Type B pancreatic cell (in vitro differentiated cells): ENCODE data around the gene CDKAL1. TPM values are rescaled to one million over a fixed set of nuclear protein-coding genes. Genes with fewer than 3 reads are reported as not detected.

Source experiments
- DNase-seq: peaks from one replicate; pipeline ENCODE4 v3.0.0; 2021; ENCODE audit warnings: mixed read lengths; ENCODE audit not compliant: unreplicated experiment; ENCODE audit errors: extremely low spot score
- H3K27ac Mint-ChIP-seq: 2 replicates; pipeline ENCODE4 v1.8.0; 2021; ENCODE audit warnings: mild to moderate bottlenecking, mixed read lengths
- H3K27me3 Mint-ChIP-seq: 2 replicates; pipeline ENCODE4 v1.8.0; 2021; ENCODE audit warnings: mixed read lengths
- H3K36me3 Mint-ChIP-seq: 2 replicates; pipeline ENCODE4 v1.8.0; 2021; ENCODE audit warnings: mixed read lengths
- H3K4me1 Mint-ChIP-seq: one replicate; pipeline ENCODE4 v1.8.0; 2021; ENCODE audit warnings: mixed read lengths; ENCODE audit not compliant: unreplicated experiment
- H3K4me3 Mint-ChIP-seq: 2 replicates; pipeline ENCODE4 v1.8.0; 2021; ENCODE audit warnings: mild to moderate bottlenecking, mixed read lengths
- H3K9me3 Mint-ChIP-seq: 2 replicates; pipeline ENCODE4 v1.8.0; 2021; ENCODE audit warnings: mixed read lengths
- total RNA-seq: library from RNA; stranded (reverse); gene quantifications from 2 replicates; pipeline ENCODE4 v1.2.1, GENCODE V29; 2021; ENCODE audit warnings: low replicate concordance
- TF ChIP-seq, protein P1 (sequence below): fragments of 200-600 bp; sonication (generic); conservative IDR thresholded peaks from 2 replicates; pipeline ENCODE4 v1.5.0; 2021; ENCODE audit warnings: antibody characterized with exemption, mild to moderate bottlenecking

CDKAL1 gene
- total RNA-seq, 1 donor from 2014 or later, result 21.0 TPM

DNA sequence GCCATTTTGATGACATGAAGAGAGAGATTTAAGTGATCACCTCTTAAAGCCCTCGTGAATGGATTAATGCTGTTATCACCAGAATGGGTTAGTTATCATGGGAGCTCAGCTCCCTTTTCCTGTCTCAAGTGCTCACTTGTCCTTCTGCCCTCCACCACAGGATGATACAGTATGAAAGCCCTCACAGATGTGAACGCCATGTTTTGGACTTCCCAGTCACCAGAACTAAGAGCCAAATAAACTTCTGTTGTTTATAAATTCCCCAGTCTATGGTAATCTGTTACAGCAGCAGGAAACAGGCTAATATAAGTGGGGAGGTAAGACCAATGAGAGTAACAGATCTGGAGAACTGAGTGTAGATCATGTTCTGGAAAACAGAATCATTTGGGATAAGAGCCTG, 493.2 kb downstream of the CDKAL1 start:
- Mint-ChIP-seq H3K9me3 (peaks cover 19% of the 10 kb centered on the region), H3K27me3 (no peaks in the 10 kb centered on the region), H3K4me3 (no peak overlapping the region), H3K36me3 (peaks cover 24% of the 10 kb centered on the region), H3K4me1 (peaks cover 15% of the 10 kb centered on the region), H3K27ac (no peak overlapping the region)
- DNase-seq, result no peak
- TF ChIP-seq, protein P1, sequence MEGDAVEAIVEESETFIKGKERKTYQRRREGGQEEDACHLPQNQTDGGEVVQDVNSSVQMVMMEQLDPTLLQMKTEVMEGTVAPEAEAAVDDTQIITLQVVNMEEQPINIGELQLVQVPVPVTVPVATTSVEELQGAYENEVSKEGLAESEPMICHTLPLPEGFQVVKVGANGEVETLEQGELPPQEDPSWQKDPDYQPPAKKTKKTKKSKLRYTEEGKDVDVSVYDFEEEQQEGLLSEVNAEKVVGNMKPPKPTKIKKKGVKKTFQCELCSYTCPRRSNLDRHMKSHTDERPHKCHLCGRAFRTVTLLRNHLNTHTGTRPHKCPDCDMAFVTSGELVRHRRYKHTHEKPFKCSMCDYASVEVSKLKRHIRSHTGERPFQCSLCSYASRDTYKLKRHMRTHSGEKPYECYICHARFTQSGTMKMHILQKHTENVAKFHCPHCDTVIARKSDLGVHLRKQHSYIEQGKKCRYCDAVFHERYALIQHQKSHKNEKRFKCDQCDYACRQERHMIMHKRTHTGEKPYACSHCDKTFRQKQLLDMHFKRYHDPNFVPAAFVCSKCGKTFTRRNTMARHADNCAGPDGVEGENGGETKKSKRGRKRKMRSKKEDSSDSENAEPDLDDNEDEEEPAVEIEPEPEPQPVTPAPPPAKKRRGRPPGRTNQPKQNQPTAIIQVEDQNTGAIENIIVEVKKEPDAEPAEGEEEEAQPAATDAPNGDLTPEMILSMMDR, result no peak

DNA sequence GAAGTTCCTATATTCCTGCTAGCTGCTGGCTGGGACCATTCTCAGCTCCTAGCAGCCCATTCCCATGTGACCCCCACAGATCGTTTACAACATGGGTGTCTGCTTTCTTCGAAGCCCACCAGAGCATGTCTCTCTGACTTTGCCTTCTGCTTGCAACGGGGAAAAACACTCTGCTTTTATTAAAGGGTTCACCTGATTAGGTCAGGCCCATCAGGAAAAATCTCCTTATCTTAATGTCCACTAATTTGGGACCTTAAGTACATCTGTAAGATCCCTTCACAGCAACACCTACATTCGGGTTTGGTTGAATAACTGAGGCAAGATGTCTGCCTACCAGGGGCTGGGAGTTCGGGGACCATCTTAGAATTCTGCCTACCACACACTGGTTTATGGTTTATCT, 496.9 kb downstream of the CDKAL1 start:
- TF ChIP-seq, protein P1, result no peak
- Mint-ChIP-seq H3K36me3 (peaks cover 21% of the 10 kb centered on the region), H3K27ac (no peak overlapping the region), H3K27me3 (no peaks in the 10 kb centered on the region), H3K9me3 (peaks cover 15% of the 10 kb centered on the region), H3K4me3 (no peak overlapping the region), H3K4me1 (peaks cover 5% of the 10 kb centered on the region)
- DNase-seq, result no peak

DNA sequence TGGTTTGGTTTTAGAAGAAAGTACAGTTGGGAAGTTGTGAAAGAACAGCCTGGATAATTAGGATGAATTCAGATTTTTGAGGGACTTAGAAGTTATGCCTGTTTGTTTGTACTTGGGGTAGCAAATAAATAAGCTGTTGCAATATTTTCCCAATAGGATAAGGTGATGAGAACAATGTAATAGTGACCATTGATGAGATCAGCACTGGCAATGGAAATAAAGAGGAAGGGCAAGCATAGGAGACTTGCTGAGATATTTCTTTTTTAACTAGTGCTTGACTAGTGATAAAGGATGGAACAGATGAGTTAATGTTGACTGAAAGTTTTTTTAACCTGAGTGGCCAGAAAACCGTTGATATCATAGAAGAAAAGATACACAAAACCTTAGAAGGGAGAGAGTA, 498.8 kb downstream of the CDKAL1 start:
- Mint-ChIP-seq H3K4me3 (no peak overlapping the region), H3K9me3 (peaks cover 8% of the 10 kb centered on the region), H3K36me3 (peaks cover 12% of the 10 kb centered on the region), H3K27ac (no peak overlapping the region), H3K27me3 (no peaks in the 10 kb centered on the region), H3K4me1 (peaks cover 3% of the 10 kb centered on the region)
- TF ChIP-seq, protein P1, result no peak
- DNase-seq, result no peak

DNA sequence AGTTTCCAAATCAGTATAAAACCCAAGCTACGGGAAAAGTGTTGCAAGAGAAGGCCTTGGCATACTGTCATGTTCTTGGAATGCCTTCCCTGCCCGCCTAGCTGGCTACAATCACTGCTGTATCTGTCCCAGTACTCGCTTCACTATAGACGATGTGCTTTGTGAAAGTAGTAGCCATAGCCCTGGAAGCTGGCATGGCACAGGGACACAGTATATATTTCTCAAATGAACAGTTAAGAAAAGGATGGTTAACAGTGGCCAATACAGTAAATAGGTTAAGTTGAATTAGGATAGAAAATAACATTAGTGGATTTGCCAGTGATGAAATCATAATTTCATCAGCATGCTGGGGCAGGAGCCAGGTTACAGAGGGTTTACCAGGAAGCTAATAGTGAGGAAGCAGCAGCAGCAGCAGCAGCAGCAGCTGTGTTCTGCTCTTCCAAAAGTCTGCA, 499.3 kb downstream of the CDKAL1 start:
- no peak overlapping the region for H3K4me3 Mint-ChIP-seq
- no peak overlapping the region for H3K27ac Mint-ChIP-seq
- H3K27me3 Mint-ChIP-seq, result no peaks in the 10 kb centered on the region
- H3K4me1 Mint-ChIP-seq, result peaks cover 6% of the 10 kb centered on the region
- DNase-seq, result no peak
- peaks cover 12% of the 10 kb centered on the region for H3K36me3 Mint-ChIP-seq
- H3K9me3 Mint-ChIP-seq, result peaks cover 8% of the 10 kb centered on the region
- TF ChIP-seq, protein P1, result no peak

DNA sequence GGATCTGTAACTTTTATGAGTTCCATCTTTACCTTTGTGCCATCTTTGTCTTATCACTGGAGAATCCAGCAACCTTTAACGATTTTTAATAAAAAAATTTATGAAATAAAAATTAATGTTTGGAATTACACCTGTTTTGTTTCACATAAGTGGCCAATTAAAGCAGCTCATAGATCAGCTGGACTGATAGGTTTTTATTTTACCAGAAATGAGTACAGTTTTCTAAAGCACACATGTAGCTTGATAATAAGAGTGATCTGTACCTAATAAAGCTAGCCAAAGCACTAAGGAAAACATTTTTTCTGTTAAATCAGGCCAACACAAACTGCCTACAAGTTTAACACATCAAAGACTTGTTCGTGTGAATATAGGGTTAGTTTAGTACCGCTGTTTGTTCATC, 500.1 kb downstream of the CDKAL1 start:
- TF ChIP-seq, protein P1, result no peak
- H3K4me3 Mint-ChIP-seq, result no peak overlapping the region
- H3K27me3 Mint-ChIP-seq, result no peaks in the 10 kb centered on the region
- H3K36me3 Mint-ChIP-seq, result peaks cover 9% of the 10 kb centered on the region
- no peak for DNase-seq
- peaks cover 6% of the 10 kb centered on the region for H3K4me1 Mint-ChIP-seq
- H3K9me3 Mint-ChIP-seq, result peaks cover 8% of the 10 kb centered on the region
- H3K27ac Mint-ChIP-seq, result no peak overlapping the region

DNA sequence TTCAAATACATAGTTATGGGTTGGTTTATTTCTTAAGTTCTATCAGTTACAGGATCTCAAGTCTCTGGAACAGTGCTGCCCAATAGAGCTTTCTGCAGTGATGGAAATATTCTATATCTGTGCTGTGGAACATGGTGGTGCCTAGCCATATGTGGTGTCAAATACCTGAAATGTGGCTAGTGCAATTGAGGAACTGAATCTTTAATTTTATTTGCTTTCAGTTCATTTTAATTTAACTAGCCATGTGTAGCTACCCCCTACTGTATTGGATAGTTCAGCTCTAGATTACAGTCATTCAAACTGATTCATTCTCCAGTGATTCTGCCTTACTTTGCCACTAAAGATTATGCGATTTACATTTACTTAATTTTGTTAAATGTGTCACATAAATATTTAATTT, 503.2 kb downstream of the CDKAL1 start:
- Mint-ChIP-seq H3K9me3 (peaks cover 4% of the 10 kb centered on the region), H3K4me1 (peaks cover 6% of the 10 kb centered on the region), H3K27me3 (no peaks in the 10 kb centered on the region), H3K27ac (no peak overlapping the region), H3K36me3 (no peaks in the 10 kb centered on the region), H3K4me3 (no peak overlapping the region)
- TF ChIP-seq, protein P1, result no peak
- no peak for DNase-seq
